ENCODE data around the gene CADM2. TPM values are rescaled to one million over a fixed set of nuclear protein-coding genes. Genes with fewer than 3 reads are reported as not detected.

Gene CADM2
- polyA plus RNA-seq, 1 donor from 2014 or later: 4.5 TPM

GRCh38 chr3:84991422-84991900 lies 32.7 kb downstream of the CADM2 start:
- Histone ChIP-seq H3K9me3 (ENCODE audit: low read length) (no peaks in the 10 kb centered on the region), H3K79me2 (replicated peaks; ENCODE audit: insufficient read depth, low read length) (no peaks in the 10 kb centered on the region), H3K9me2 (ENCODE audit: insufficient read depth, low read length) (no peaks in the 10 kb centered on the region), H3K27ac (ENCODE audit: low read length) (no peak overlapping the region), H3K36me3 (ENCODE audit: insufficient read depth, low read length) (no peaks in the 10 kb centered on the region), H3K27me3 (ENCODE audit: insufficient read depth, low read depth, low read length) (peaks cover 27% of the 10 kb centered on the region), H3K4me2 (ENCODE audit: low read length) (no peak overlapping the region), H3F3A (ENCODE audit: insufficient read depth, low read length, poor library complexity, severe bottlenecking) (no peaks in the 10 kb centered on the region), H3K9ac (ENCODE audit: low read length) (no peak overlapping the region), H3K4me3 (ENCODE audit: low read length) (no peak overlapping the region), H4K20me1 (ENCODE audit: insufficient read depth) (no peaks in the 10 kb centered on the region), H2AFZ (ENCODE audit: low read depth, low read length) (no peak overlapping the region)
- TF ChIP-seq TAF1 (IDR thresholded peaks at IDR 0.05; ENCODE audit: low read depth) (no peak), MXI1 (conservative IDR thresholded peaks at IDR 0.05; ENCODE audit: poor library complexity, severe bottlenecking) (no peak), POLR2AphosphoS5 (IDR thresholded peaks at IDR 0.05) (no peak), EZH2 (IDR thresholded peaks at IDR 0.05; ENCODE audit: borderline replicate concordance, insufficient read depth, low read length, poor library complexity, severe bottlenecking) (no peak), SMC3 (conservative IDR thresholded peaks at IDR 0.05; ENCODE audit: poor library complexity) (no peak), REST (IDR thresholded peaks at IDR 0.05; ENCODE audit: borderline replicate concordance) (no peak), RAD21 (conservative IDR thresholded peaks at IDR 0.05) (no peak), EP300 (conservative IDR thresholded peaks at IDR 0.05; ENCODE audit: poor library complexity, severe bottlenecking) (no peak), CTCF (IDR thresholded peaks at IDR 0.05; ENCODE audit: poor library complexity, severe bottlenecking) (no peak)

GRCh38 chr3:84993956-84994355 lies 35.2 kb downstream of the CADM2 start:
- TF ChIP-seq REST (IDR thresholded peaks at IDR 0.05; ENCODE audit: borderline replicate concordance) (no peak), POLR2AphosphoS5 (IDR thresholded peaks at IDR 0.05) (no peak), EZH2 (IDR thresholded peaks at IDR 0.05; ENCODE audit: borderline replicate concordance, insufficient read depth, low read length, poor library complexity, severe bottlenecking) (no peak), SMC3 (conservative IDR thresholded peaks at IDR 0.05; ENCODE audit: poor library complexity) (no peak), MXI1 (conservative IDR thresholded peaks at IDR 0.05; ENCODE audit: poor library complexity, severe bottlenecking) (no peak), CTCF (IDR thresholded peaks at IDR 0.05; ENCODE audit: poor library complexity, severe bottlenecking) (no peak), EP300 (conservative IDR thresholded peaks at IDR 0.05; ENCODE audit: poor library complexity, severe bottlenecking) (no peak), RAD21 (conservative IDR thresholded peaks at IDR 0.05) (no peak), TAF1 (IDR thresholded peaks at IDR 0.05; ENCODE audit: low read depth) (no peak)
- H3K9me2 ChIP-seq (ENCODE audit: insufficient read depth, low read length): no peaks in the 10 kb centered on the region
- no peak overlapping the region for H2AFZ ChIP-seq (ENCODE audit: low read depth, low read length)
- H3K9ac ChIP-seq (ENCODE audit: low read length): no peak overlapping the region
- H3K79me2 ChIP-seq (replicated peaks; ENCODE audit: insufficient read depth, low read length): no peaks in the 10 kb centered on the region
- H3K27ac ChIP-seq (ENCODE audit: low read length): no peak overlapping the region
- H3K4me2 ChIP-seq (ENCODE audit: low read length): no peak overlapping the region
- peaks cover 9% of the 10 kb centered on the region for H3K27me3 ChIP-seq (ENCODE audit: insufficient read depth, low read depth, low read length)
- H3K4me3 ChIP-seq (ENCODE audit: low read length): no peak overlapping the region
- H3F3A ChIP-seq (ENCODE audit: insufficient read depth, low read length, poor library complexity, severe bottlenecking): no peaks in the 10 kb centered on the region
- H4K20me1 ChIP-seq (ENCODE audit: insufficient read depth): no peaks in the 10 kb centered on the region
- no peaks in the 10 kb centered on the region for H3K9me3 ChIP-seq (ENCODE audit: low read length)
- H3K36me3 ChIP-seq (ENCODE audit: insufficient read depth, low read length): no peaks in the 10 kb centered on the region

Data from neural cell (in vitro differentiated cells).